B cell (primary cell): ENCODE data around the gene EEF1AKMT3. TPM values are rescaled to one million over a fixed set of nuclear protein-coding genes. Genes with fewer than 3 reads are reported as not detected.

ENCODE experiments used
- polyA plus RNA-seq: library from polyadenylated mRNA; depleted of rRNA; stranded (reverse); fragments of >200 nt; gene quantifications from 2 replicates; pipeline ENCODE4 v1.2.3, GENCODE V29; 2012
- small RNA-seq: library from RNA; depleted of rRNA; stranded (forward); fragments of <200 nt; gene quantifications from one replicate; pipeline ENCODE3, GENCODE V24; 2012; ENCODE audit warnings: low replicate concordance, low read depth; ENCODE audit not compliant: insufficient read length
- total RNA-seq, 2 donors: library from RNA; stranded (reverse); fragments of 120-200 nt in 1 of 2; gene quantifications; 1 replicate in 1 of 2; 2 replicates in 1 of 2; pipeline versions ENCODE4 v1.2.3 to v1.2.4, GENCODE V29; 2013 to 2022

The EEF1AKMT3 gene
- total and polyA plus RNA-seq, 2 donors (not counting 1 experiment from before 2014, with no cell fraction given), result 0.89 to 1.3 TPM

Small RNA genes within 50 kb of the gene (small RNA-seq; reads per million reads assigned to genes)
- 3.2 reads per million, percentile 49 among the genes with 10 or more reads in this experiment for gene MIR26A2
- gene RNU6-1083P, result not detected

Other genes starting within 250 kb of the EEF1AKMT3 start
- gene MBD6, start 249.8 kb upstream of the EEF1AKMT3 start, total RNA-seq, result 121 TPM in 2 replicates
- gene MBD6, start 249.8 kb upstream of the EEF1AKMT3 start, polyA plus RNA-seq, result 22.8 and 39.4 TPM in 2 replicates
- gene DCTN2, start 225.4 kb upstream of the EEF1AKMT3 start, total RNA-seq, result 94.3 and 97.6 TPM in 2 replicates
- gene DCTN2, start 225.4 kb upstream of the EEF1AKMT3 start, polyA plus RNA-seq, result 59.4 and 74.4 TPM in 2 replicates
- gene KIF5A, start 222.6 kb upstream of the EEF1AKMT3 start, total RNA-seq, result 0.56 and 0.67 TPM in 2 replicates
- gene KIF5A, start 222.6 kb upstream of the EEF1AKMT3 start, polyA plus RNA-seq, result 0.09 and 0.14 TPM in 2 replicates
- gene PIP4K2C, start 181.4 kb upstream of the EEF1AKMT3 start, total RNA-seq, result 20.1 and 24.7 TPM in 2 replicates
- gene PIP4K2C, start 181.4 kb upstream of the EEF1AKMT3 start, polyA plus RNA-seq, result 21.3 and 21.7 TPM in 2 replicates
- 3.5 and 4.0 TPM in 2 replicates for gene DTX3, start 167.8 kb upstream of the EEF1AKMT3 start, total RNA-seq
- gene DTX3, start 167.8 kb upstream of the EEF1AKMT3 start, polyA plus RNA-seq, result 7.3 and 9.0 TPM in 2 replicates
- gene ARHGEF25, start 161.2 kb upstream of the EEF1AKMT3 start, total RNA-seq, result 0.15 TPM in 1 of 2 replicates, not detected in the other
- 0.12 TPM in 2 replicates for gene ARHGEF25, start 161.2 kb upstream of the EEF1AKMT3 start, polyA plus RNA-seq
- gene B4GALNT1, start 139.4 kb upstream of the EEF1AKMT3 start, total RNA-seq, result 0.22 TPM in 1 of 2 replicates, not detected in the other
- 0.04 and 0.12 TPM in 2 replicates for gene B4GALNT1, start 139.4 kb upstream of the EEF1AKMT3 start, polyA plus RNA-seq
- 182 and 200 TPM in 2 replicates for gene OS9, start 78.5 kb upstream of the EEF1AKMT3 start, total RNA-seq
- 234 and 294 TPM in 2 replicates for gene OS9, start 78.5 kb upstream of the EEF1AKMT3 start, polyA plus RNA-seq
- 27.0 and 27.6 TPM in 2 replicates for gene AGAP2, start 33.9 kb upstream of the EEF1AKMT3 start, total RNA-seq
- 17.1 and 22.2 TPM in 2 replicates for gene AGAP2, start 33.9 kb upstream of the EEF1AKMT3 start, polyA plus RNA-seq
- 29.6 and 33.5 TPM in 2 replicates for gene TSPAN31, start 27.6 kb upstream of the EEF1AKMT3 start, total RNA-seq
- gene TSPAN31, start 27.6 kb upstream of the EEF1AKMT3 start, polyA plus RNA-seq, result 24.0 and 26.8 TPM in 2 replicates
- gene CDK4, start 20.3 kb upstream of the EEF1AKMT3 start, total RNA-seq, result 43.1 and 44.6 TPM in 2 replicates
- gene CDK4, start 20.3 kb upstream of the EEF1AKMT3 start, polyA plus RNA-seq, result 21.5 and 34.8 TPM in 2 replicates
- 81.4 and 83.1 TPM in 2 replicates for gene MARCHF9, start 17.5 kb upstream of the EEF1AKMT3 start, total RNA-seq
- 120 and 128 TPM in 2 replicates for gene MARCHF9, start 17.5 kb upstream of the EEF1AKMT3 start, polyA plus RNA-seq
- gene CYP27B1, start 5.5 kb upstream of the EEF1AKMT3 start, total RNA-seq, result 0.79 and 1.1 TPM in 2 replicates
- 0.66 and 2.1 TPM in 2 replicates for gene CYP27B1, start 5.5 kb upstream of the EEF1AKMT3 start, polyA plus RNA-seq
- gene METTL1, start 509 bp upstream of the EEF1AKMT3 start, total RNA-seq, result 8.5 and 9.2 TPM in 2 replicates
- 9.1 and 9.6 TPM in 2 replicates for gene METTL1, start 509 bp upstream of the EEF1AKMT3 start, polyA plus RNA-seq
- gene TSFM, start 10.2 kb downstream of the EEF1AKMT3 start, total RNA-seq, result 20.6 and 20.9 TPM in 2 replicates
- 3.9 and 5.6 TPM in 2 replicates for gene TSFM, start 10.2 kb downstream of the EEF1AKMT3 start, polyA plus RNA-seq
- 5.3 and 6.9 TPM in 2 replicates for gene AVIL, start 46.1 kb downstream of the EEF1AKMT3 start, total RNA-seq
- gene AVIL, start 46.1 kb downstream of the EEF1AKMT3 start, polyA plus RNA-seq, result 3.4 and 3.5 TPM in 2 replicates
- gene CTDSP2, start 74.1 kb downstream of the EEF1AKMT3 start, total RNA-seq, result 203 and 209 TPM in 2 replicates
- gene CTDSP2, start 74.1 kb downstream of the EEF1AKMT3 start, polyA plus RNA-seq, result 77.1 and 99.1 TPM in 2 replicates
- gene ATP23, start 169.0 kb downstream of the EEF1AKMT3 start, total RNA-seq, result 6.2 and 6.5 TPM in 2 replicates
- gene ATP23, start 169.0 kb downstream of the EEF1AKMT3 start, polyA plus RNA-seq, result 6.9 and 16.3 TPM in 2 replicates